ENCODE data around the gene PCDHGA1.

PCDHGA1 gene

DNA sequence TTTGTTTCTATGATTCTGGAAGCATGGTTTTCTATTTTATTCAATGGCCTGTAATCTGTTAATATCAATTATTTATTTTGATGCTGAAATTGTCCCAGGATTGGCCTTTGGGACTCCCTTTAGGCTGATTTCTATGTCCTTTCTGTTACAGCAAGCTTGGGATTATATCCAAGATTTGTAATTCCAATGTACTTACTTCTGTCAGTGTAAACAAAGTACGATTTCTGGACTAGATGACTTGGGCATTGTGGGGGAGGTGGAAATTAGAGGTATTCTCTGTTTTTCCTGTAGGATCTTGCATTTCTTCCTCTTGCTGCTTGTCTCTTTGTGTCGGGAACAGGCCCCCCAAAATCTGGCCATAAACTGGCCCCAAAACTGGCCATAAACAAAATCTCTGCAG, 103.7 kb downstream of the PCDHGA1 start:
- Histone ChIP-seq H3K4me3 (ENCODE audit: low read depth, low read length) (no peak overlapping the region), H3K27me3 (ENCODE audit: insufficient read depth, low read depth, severe bottlenecking) (no peaks in the 10 kb centered on the region), H3K36me3 (no peaks in the 10 kb centered on the region), H3K27ac (no peak overlapping the region), H3K9me3 (ENCODE audit: severe bottlenecking) (no peaks in the 10 kb centered on the region)
- no peak for TF ChIP-seq CTCF (IDR thresholded peaks at IDR 0.05; ENCODE audit: low read depth, low read length)
- no peak for DNase-seq

GRCh38 chr5:141437221-141437620, 106.9 kb downstream of the PCDHGA1 start:
- no peak overlapping the region for H3K27ac ChIP-seq
- H3K4me3 ChIP-seq (ENCODE audit: low read depth, low read length) = no peak overlapping the region
- no peaks in the 10 kb centered on the region for H3K36me3 ChIP-seq
- H3K27me3 ChIP-seq (ENCODE audit: insufficient read depth, low read depth, severe bottlenecking) = no peaks in the 10 kb centered on the region
- no peak for DNase-seq
- H3K9me3 ChIP-seq (ENCODE audit: severe bottlenecking) = no peaks in the 10 kb centered on the region
- TF ChIP-seq CTCF (IDR thresholded peaks at IDR 0.05; ENCODE audit: low read depth, low read length) = no peak

GRCh38 chr5:141439411-141440141, 109.3 kb downstream of the PCDHGA1 start:
- no peak for TF ChIP-seq CTCF (IDR thresholded peaks at IDR 0.05; ENCODE audit: low read depth, low read length)
- no peak for DNase-seq
- Histone ChIP-seq H3K27ac (no peak overlapping the region), H3K27me3 (ENCODE audit: insufficient read depth, low read depth, severe bottlenecking) (no peaks in the 10 kb centered on the region), H3K4me3 (ENCODE audit: low read depth, low read length) (no peak overlapping the region), H3K9me3 (ENCODE audit: severe bottlenecking) (no peaks in the 10 kb centered on the region), H3K36me3 (no peaks in the 10 kb centered on the region)

GRCh38 chr5:141440341-141440740, 110.0 kb downstream of the PCDHGA1 start:
- no peak for DNase-seq
- no peak overlapping the region for H3K27ac ChIP-seq
- no peak overlapping the region for H3K4me3 ChIP-seq (ENCODE audit: low read depth, low read length)
- no peak for TF ChIP-seq CTCF (IDR thresholded peaks at IDR 0.05; ENCODE audit: low read depth, low read length)
- H3K36me3 ChIP-seq = no peaks in the 10 kb centered on the region
- H3K27me3 ChIP-seq (ENCODE audit: insufficient read depth, low read depth, severe bottlenecking) = no peaks in the 10 kb centered on the region
- H3K9me3 ChIP-seq (ENCODE audit: severe bottlenecking) = no peaks in the 10 kb centered on the region

GRCh38 chr5:141441571-141442170, 111.4 kb downstream of the PCDHGA1 start:
- no peak overlapping the region for H3K27ac ChIP-seq
- H3K27me3 ChIP-seq (ENCODE audit: insufficient read depth, low read depth, severe bottlenecking) = no peaks in the 10 kb centered on the region

More at GRCh38 chr5:141441571-141442170, 111.4 kb downstream of the PCDHGA1 start:
- H3K9me3 ChIP-seq (ENCODE audit: severe bottlenecking) = no peaks in the 10 kb centered on the region
- DNase-seq = no peak
- no peaks in the 10 kb centered on the region for H3K36me3 ChIP-seq
- no peak overlapping the region for H3K4me3 ChIP-seq (ENCODE audit: low read depth, low read length)
- no peak for TF ChIP-seq CTCF (IDR thresholded peaks at IDR 0.05; ENCODE audit: low read depth, low read length)

Data from WERI-Rb-1 (cell line).